Middle frontal gyrus (tissue), 1 donor: ENCODE measurements around the gene CCK.

Source experiments
- DNase-seq: peaks from one replicate; pipeline ENCODE4 v3.0.0-alpha.2; 2015; ENCODE audit warnings: low spot score; ENCODE audit errors: extremely low spot score

The CCK gene

GRCh38 chr3:42226470-42227425, 39.2 kb downstream of the CCK start:
- DNase-seq: no peak

GRCh38 chr3:42225486-42226363, 40.3 kb downstream of the CCK start:
- DNase-seq: no peak

GRCh38 chr3:42224658-42225421, 41.1 kb downstream of the CCK start:
- no peak for DNase-seq

GRCh38 chr3:42224178-42224577, 41.8 kb downstream of the CCK start:
- no peak for DNase-seq

GRCh38 chr3:42222942-42223693, 42.9 kb downstream of the CCK start:
- no peak for DNase-seq

- no peak for DNase-seq
Measured at GRCh38 chr3:42220436-42221121, 45.4 kb downstream of the CCK start.

- DNase-seq: no peak
Measured at GRCh38 chr3:42216931-42217333, 49.1 kb downstream of the CCK start.

GRCh38 chr3:42216302-42216701, 49.7 kb downstream of the CCK start:
- DNase-seq: no peak

GRCh38 chr3:42214565-42215283, 51.3 kb downstream of the CCK start:
- DNase-seq: no peak

GRCh38 chr3:42214064-42214463, 51.9 kb downstream of the CCK start:
- DNase-seq: no peak

- no peak for DNase-seq
Measured at GRCh38 chr3:42213417-42213816, 52.6 kb downstream of the CCK start.

- no peak for DNase-seq
Measured at GRCh38 chr3:42210726-42211125, 55.3 kb downstream of the CCK start.

GRCh38 chr3:42209917-42210316, 56.1 kb downstream of the CCK start:
- no peak for DNase-seq
